ENCODE measurements around the gene DNAL1. TPM values are rescaled to one million over a fixed set of nuclear protein-coding genes. Genes with fewer than 3 reads are reported as not detected.

DNAL1 gene
- total and polyA plus RNA-seq, 2 of the 4 experiments (the other 2 are of a cell fraction), result 4.5 to 5.4 TPM

- TF ChIP-seq RFX5 (IDR thresholded peaks at IDR 0.05; ENCODE audit: low read depth, low read length), result no peak
- no peak for TF ChIP-seq CEBPB (IDR thresholded peaks at IDR 0.05; ENCODE audit: low read depth, low read length)
- TF ChIP-seq FOS (IDR thresholded peaks at IDR 0.05; ENCODE audit: low read depth, low read length), result no peak
- TF ChIP-seq RCOR1 (IDR thresholded peaks at IDR 0.05; ENCODE audit: insufficient replicate concordance, low read length), result no peak
- no peak for TF ChIP-seq SMC3 (IDR thresholded peaks at IDR 0.05; ENCODE audit: low read depth, low read length)
- no peak for TF ChIP-seq MAFK (IDR thresholded peaks at IDR 0.05; ENCODE audit: low read depth, low read length)
- no peak for TF ChIP-seq POLR2A (IDR thresholded peaks at IDR 0.05; ENCODE audit: low read depth, low read length)
- no peak for TF ChIP-seq CHD1 (IDR thresholded peaks at IDR 0.05; ENCODE audit: low read depth, low read length)
- no peak for TF ChIP-seq BHLHE40 (IDR thresholded peaks at IDR 0.05; ENCODE audit: low read depth, low read length)
- no peak for TF ChIP-seq USF2 (IDR thresholded peaks at IDR 0.05; ENCODE audit: low read depth, low read length)
- TF ChIP-seq MAZ (IDR thresholded peaks at IDR 0.05; ENCODE audit: borderline replicate concordance, low read depth, low read length), result no peak
- peak overlapping the region; percentile 99 for H3K14ac ChIP-seq (replicated peaks; ENCODE audit: low read depth, low read length)
- peaks cover 19 to 55% of the 10 kb centered on the region in 2 experiments for H3K79me1 ChIP-seq (ENCODE audit: low read depth in 1 of 2, low read length in 2 of 2)
- H2AK5ac ChIP-seq (ENCODE audit: low read depth, low read length), result peak overlapping the region; percentile 89; the same call in 1 of the 2 replicates
- H2AK9ac ChIP-seq (replicated peaks; ENCODE audit: low read depth, low read length, poor library complexity), result peak overlapping the region; percentile 99
- H3K18ac ChIP-seq (ENCODE audit: low read depth, low read length), result peak overlapping the region; percentile 50
- H2BK120ac ChIP-seq (ENCODE audit: low read depth, low read length), result peak overlapping the region; percentile 36
- peak overlapping the region; percentile 93 for H3K9ac ChIP-seq (ENCODE audit: low read depth, low read length)
- intact Hi-C loops (cut with micrococcal nuclease), result no loop called here
- peak overlapping the region; percentile 72 for H3K4me3 ChIP-seq (ENCODE audit: insufficient read depth, low read depth, low read length)
- peaks cover 7% of the 10 kb centered on the region for H3K36me3 ChIP-seq (ENCODE audit: control insufficient read depth, insufficient read depth, low read length)
- ChIA-PET POLR2A (ENCODE audit: unreplicated experiment) (no interaction called here), CTCF (interaction anchor here (0.6 kb wide), 1 partner anchor 13 kb away, joined by 3 read pairs; no protein-coding TSS in a partner anchor)
- peak overlapping the region; percentile 94 for H3K27ac ChIP-seq (ENCODE audit: insufficient read depth, low read length)
- H3K27me3 ChIP-seq (ENCODE audit: control insufficient read depth, insufficient read depth, low read length), result no peaks in the 10 kb centered on the region
- DNase-seq (peak; percentile 27), ATAC-seq (ENCODE audit: low read depth) (0 out of 2 replicates have a peak, but pooled peaks have one; percentile 3)
- H4K5ac ChIP-seq (ENCODE audit: low read depth, low read length), result peak overlapping the region; percentile 21; the same call in 1 of the 2 replicates
- H2BK20ac ChIP-seq (ENCODE audit: low read depth, low read length), result no peak overlapping the region
- peak overlapping the region; percentile 98 for H3K56ac ChIP-seq (ENCODE audit: extremely low read depth, insufficient read depth, low read length)
- H3K9me3 ChIP-seq (ENCODE audit: control insufficient read depth, insufficient read depth, low read length), result no peaks in the 10 kb centered on the region
- peak overlapping the region; percentile 26 for H4K91ac ChIP-seq (ENCODE audit: insufficient read depth, low read depth, low read length)
- BruUV-seq (replicated peaks), result no TSS peak
- H3K4me2 ChIP-seq (ENCODE audit: low read depth, low read length), result peak overlapping the region; percentile 97
- dilution Hi-C loops (cut with HindIII; ENCODE audit: low sequenced_read_pairs, unreplicated experiment), result no loop called here
- peak overlapping the region; percentile 10 to 41; a peak in 2 of 4 replicates for H4K8ac ChIP-seq (ENCODE audit: low read depth in 2 of 2, low read length in 2 of 2)
- H4K20me1 ChIP-seq (ENCODE audit: insufficient read depth, low read length), result peaks cover 36% of the 10 kb centered on the region
- H2BK15ac ChIP-seq (ENCODE audit: low read depth, low read length), result peak overlapping the region; percentile 1; the same call in 1 of the 3 replicates
- peak overlapping the region; percentile 86 for H2BK5ac ChIP-seq (ENCODE audit: low read depth, low read length, poor library complexity, severe bottlenecking)
- in situ Hi-C loops (cut with MboI; ENCODE audit: low sequenced_read_pairs), result no loop called here
- WGBS, 2 experiments (ENCODE audit: extremely low coverage in 2 of 2, insufficient read length in 1 of 2), result 0% methylated on average over 3 of the region's 11 CpGs; no CpG with 5 or more reads in 1 of the 2 experiments
- peaks cover 8% of the 10 kb centered on the region for H3K9me1 ChIP-seq (ENCODE audit: insufficient read depth, low read length)
- H3K4ac ChIP-seq (ENCODE audit: low read depth, low read length), result peak overlapping the region; percentile 97
- peaks cover 6% of the 10 kb centered on the region for H3K4me1 ChIP-seq (ENCODE audit: control insufficient read depth, insufficient read depth, low read length)
- peak overlapping the region; percentile 100 for H3K23ac ChIP-seq (ENCODE audit: low read depth, low read length)
- peak overlapping the region; percentile 73 for H2AFZ ChIP-seq (replicated peaks; ENCODE audit: low read length, poor library complexity)
These were observed 67.3 kb downstream of the DNAL1 start for GRCh38 chr14:73712071-73712506.

All from IMR-90 (cell line).